NOMO-1 treated with dmso at 0.1 percent for 144 hours (cell line): ENCODE results near the gene GRM3.

Experiments used
- DNase-seq: peaks from one replicate; lab custom pipeline; 2025; ENCODE audit not compliant: unreplicated experiment; lab: John Stamatoyannopoulos, UW

The GRM3 gene

GRCh38 chr7:86689363-86689762 is 45.7 kb downstream of the GRM3 start:
- no peak for DNase-seq

GRCh38 chr7:86692755-86693154 is 49.0 kb downstream of the GRM3 start:
- no peak for DNase-seq

- no peak for DNase-seq
Observed at GRCh38 chr7:86706406-86706805, 62.7 kb downstream of the GRM3 start.

- no peak for DNase-seq
Observed at GRCh38 chr7:86708031-86708680, 64.4 kb downstream of the GRM3 start.

- DNase-seq, result no peak
Observed at GRCh38 chr7:86720306-86720705, 76.6 kb downstream of the GRM3 start.

GRCh38 chr7:86733783-86734182 is 90.1 kb downstream of the GRM3 start:
- no peak for DNase-seq

GRCh38 chr7:86745013-86745745 is 101.5 kb downstream of the GRM3 start:
- no peak for DNase-seq

GRCh38 chr7:86747698-86748097 is 104.0 kb downstream of the GRM3 start:
- no peak for DNase-seq

GRCh38 chr7:86748201-86748600 is 104.5 kb downstream of the GRM3 start:
- DNase-seq, result no peak

GRCh38 chr7:86748843-86749719 is 105.4 kb downstream of the GRM3 start:
- DNase-seq, result no peak

- DNase-seq, result no peak
Observed at GRCh38 chr7:86749741-86750665, 106.3 kb downstream of the GRM3 start.

GRCh38 chr7:86760236-86760635 is 116.5 kb downstream of the GRM3 start:
- no peak for DNase-seq

GRCh38 chr7:86762129-86762528 is 118.4 kb downstream of the GRM3 start:
- no peak for DNase-seq

- no peak for DNase-seq
Observed at GRCh38 chr7:86765931-86766330, 122.2 kb downstream of the GRM3 start.

- no peak for DNase-seq
Observed at GRCh38 chr7:86768394-86768793, 124.7 kb downstream of the GRM3 start.

- no peak for DNase-seq
Observed at GRCh38 chr7:86768967-86769760, 125.5 kb downstream of the GRM3 start.

- DNase-seq, result no peak
Observed at GRCh38 chr7:86773309-86773708, 129.6 kb downstream of the GRM3 start.

GRCh38 chr7:86775203-86775602 is 131.5 kb downstream of the GRM3 start:
- no peak for DNase-seq

- DNase-seq, result no peak
Observed at GRCh38 chr7:86776136-86776535, 132.4 kb downstream of the GRM3 start.

GRCh38 chr7:86778271-86778670 is 134.6 kb downstream of the GRM3 start:
- no peak for DNase-seq
